Keratinocyte (primary cell): Measurements from ENCODE around the gene PRDX6. TPM values are rescaled to one million over a fixed set of nuclear protein-coding genes. Genes with fewer than 3 reads are reported as not detected.
"Not testable (repeated sequence)": the region's sequence is repeated elsewhere in the genome, so short reads cannot be mapped to it uniquely, and the experiment has no call there.

Experiments used
- DNase-seq: peaks from one replicate; pipeline ENCODE4 v3.0.0-alpha.2; 2011; ENCODE audit warnings: low read depth, missing footprints, low spot score
- FAIRE-seq: peaks from 2 replicates; lab custom pipeline; 2011; peaks lifted over from hg19 to GRCh38; lab: Jason Lieb, UNC
- H2AFZ ChIP-seq: 2 replicates; pipeline ENCODE4 v1.6.0; 2012; ENCODE audit warnings: low read length, control low read depth, inconsistent platforms; ENCODE audit not compliant: control insufficient read depth
- H3K27ac ChIP-seq: 2 replicates; pipeline ENCODE4 v1.5.1; 2011; ENCODE audit warnings: low read length; ENCODE audit not compliant: control insufficient read depth, insufficient read depth
- H3K27me3 ChIP-seq: 3 replicates; pipeline ENCODE4 v1.6.0; 2011; ENCODE audit warnings: low read length; ENCODE audit not compliant: control insufficient read depth, insufficient read depth; ENCODE audit errors: extremely low read depth
- H3K36me3 ChIP-seq, 2 experiments: 2 replicates in 1 of 2; 3 replicates in 1 of 2; pipeline ENCODE4 v1.5.1; 2011; ENCODE audit warnings: low read length in 2 of 2, mild to moderate bottlenecking in 1 of 2; ENCODE audit not compliant: control insufficient read depth in 2 of 2, insufficient read depth in 2 of 2; ENCODE audit errors: extremely low read depth in 1 of 2
- H3K4me1 ChIP-seq: 3 replicates; pipeline ENCODE4 v1.5.1; 2011; ENCODE audit warnings: low read length; ENCODE audit not compliant: control insufficient read depth, insufficient read depth; ENCODE audit errors: extremely low read depth
- H3K4me2 ChIP-seq: 3 replicates; pipeline ENCODE4 v1.6.0; 2011; ENCODE audit warnings: low read depth, low read length; ENCODE audit not compliant: control insufficient read depth, insufficient read depth; ENCODE audit errors: extremely low read depth
- H3K4me3 ChIP-seq, 3 experiments: fragments of 200-600 bp in 1 of 3; sonication (generic) in 1 of 3; 2 replicates in 2 of 3; 3 replicates in 1 of 3; pipeline ENCODE4 v1.5.1; 2011 to 2016; ENCODE audit warnings: low read length in 3 of 3, mild to moderate bottlenecking in 3 of 3, control low read depth in 2 of 3, inconsistent platforms in 1 of 3, low read depth in 1 of 3, mixed read lengths in 1 of 3, mixed run types in 1 of 3, moderate library complexity in 1 of 3; ENCODE audit not compliant: control insufficient read depth in 2 of 3, insufficient read depth in 2 of 3; ENCODE audit errors: extremely low read depth in 1 of 3
- H3K79me2 ChIP-seq: 2 replicates; pipeline ENCODE4 v1.6.0; 2012; ENCODE audit warnings: low read length; ENCODE audit not compliant: control insufficient read depth, insufficient read depth
- H3K9ac ChIP-seq: 3 replicates; pipeline ENCODE4 v1.6.0; 2011; ENCODE audit warnings: low read length; ENCODE audit not compliant: control insufficient read depth, insufficient read depth; ENCODE audit errors: extremely low read depth
- H3K9me1 ChIP-seq: 3 replicates; pipeline ENCODE4 v1.6.0; 2011; ENCODE audit warnings: low read length; ENCODE audit not compliant: control insufficient read depth, insufficient read depth; ENCODE audit errors: extremely low read depth
- H3K9me3 ChIP-seq: 2 replicates; pipeline ENCODE4 v1.5.1; 2012; ENCODE audit warnings: low read depth, low read length; ENCODE audit not compliant: control insufficient read depth
- H4K20me1 ChIP-seq: 3 replicates; pipeline ENCODE4 v1.6.0; 2011; ENCODE audit warnings: low read length; ENCODE audit not compliant: control insufficient read depth, insufficient read depth; ENCODE audit errors: extremely low read depth
- EZH2 ChIP-seq: IDR thresholded peaks from one replicate; pipeline ENCODE4 v1.6.1; 2012; ENCODE audit warnings: inconsistent platforms, mild to moderate bottlenecking, low read length, moderate library complexity
- dilution Hi-C: fragments of 300-500 bp; cut with MboI; formaldehyde crosslinking; loops from one replicate; pipeline ENCODE4 v1.7.0; 2020; ENCODE audit warnings: low sequenced_read_pairs; ENCODE audit not compliant: extremely low pct_ligation_motif_present
- polyA plus RNA-seq, 5 experiments: library from polyadenylated mRNA; depleted of rRNA in 3 of 5; stranded (reverse) in 3 of 5; stranded (forward) in 1 of 5; unstranded in 1 of 5; fragments of >200 nt; gene quantifications; 1 replicate in 1 of 5; 2 replicates in 3 of 5; 3 replicates in 1 of 5; pipeline versions ENCODE4 v1.2.1 to v1.2.3, GENCODE V29; 2011 to 2012; ENCODE audit warnings: missing spikeins in 2 of 5, low read depth in 1 of 5, low replicate concordance in 1 of 5
- TF ChIP-seq, protein P1 (sequence below), 3 experiments: IDR thresholded peaks in 1 of 3; conservative IDR thresholded peaks in 1 of 3; optimal IDR thresholded peaks in 1 of 3; 2 replicates in 2 of 3; 3 replicates in 1 of 3; pipeline versions ENCODE3 to v1.5.1; 2011; ENCODE audit warnings: low read length in 3 of 3, mild to moderate bottlenecking in 3 of 3, moderate library complexity in 2 of 3, control low read depth in 1 of 3, inconsistent platforms in 1 of 3; ENCODE audit not compliant: insufficient read depth in 2 of 3; ENCODE audit errors: extremely low read depth in 1 of 3

The PRDX6 gene
- polyA plus RNA-seq, 1 donor (not counting 4 experiments of a cell fraction or from before 2014, with no cell fraction given), result 248 TPM

- DNase-seq (no peak), FAIRE-seq (no peak)
- H3K4me2 ChIP-seq, result no peak overlapping the region
- dilution Hi-C loops, result no loop called here
- no peaks in the 10 kb centered on the region for H3K9me1 ChIP-seq
- TF ChIP-seq, protein P1, sequence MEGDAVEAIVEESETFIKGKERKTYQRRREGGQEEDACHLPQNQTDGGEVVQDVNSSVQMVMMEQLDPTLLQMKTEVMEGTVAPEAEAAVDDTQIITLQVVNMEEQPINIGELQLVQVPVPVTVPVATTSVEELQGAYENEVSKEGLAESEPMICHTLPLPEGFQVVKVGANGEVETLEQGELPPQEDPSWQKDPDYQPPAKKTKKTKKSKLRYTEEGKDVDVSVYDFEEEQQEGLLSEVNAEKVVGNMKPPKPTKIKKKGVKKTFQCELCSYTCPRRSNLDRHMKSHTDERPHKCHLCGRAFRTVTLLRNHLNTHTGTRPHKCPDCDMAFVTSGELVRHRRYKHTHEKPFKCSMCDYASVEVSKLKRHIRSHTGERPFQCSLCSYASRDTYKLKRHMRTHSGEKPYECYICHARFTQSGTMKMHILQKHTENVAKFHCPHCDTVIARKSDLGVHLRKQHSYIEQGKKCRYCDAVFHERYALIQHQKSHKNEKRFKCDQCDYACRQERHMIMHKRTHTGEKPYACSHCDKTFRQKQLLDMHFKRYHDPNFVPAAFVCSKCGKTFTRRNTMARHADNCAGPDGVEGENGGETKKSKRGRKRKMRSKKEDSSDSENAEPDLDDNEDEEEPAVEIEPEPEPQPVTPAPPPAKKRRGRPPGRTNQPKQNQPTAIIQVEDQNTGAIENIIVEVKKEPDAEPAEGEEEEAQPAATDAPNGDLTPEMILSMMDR (optimal IDR thresholded peaks at IDR 0.05 in 1 of 3, IDR thresholded peaks at IDR 0.05 in 1 of 3, conservative IDR thresholded peaks at IDR 0.05 in 1 of 3; ENCODE audit: extremely low read depth in 1 of 3, insufficient read depth in 2 of 3, low read length in 3 of 3), result no peak
- no peak for TF ChIP-seq EZH2
- no peak overlapping the region for H3K27ac ChIP-seq
- no peaks in the 10 kb centered on the region for H4K20me1 ChIP-seq
- peaks cover 13% of the 10 kb centered on the region in 2 experiments for H3K36me3 ChIP-seq
- H2AFZ ChIP-seq, result no peak overlapping the region
- H3K9me3 ChIP-seq, result no peaks in the 10 kb centered on the region
- no peaks in the 10 kb centered on the region for H3K27me3 ChIP-seq
- no peak overlapping the region for H3K4me3 ChIP-seq
- no peaks in the 10 kb centered on the region for H3K79me2 ChIP-seq
- no peaks in the 10 kb centered on the region for H3K4me1 ChIP-seq
- no peak overlapping the region for H3K9ac ChIP-seq
Measured at GRCh38 chr1:173491508-173491907, 14.4 kb downstream of the PRDX6 start.

- H3K4me2 ChIP-seq, dilution Hi-C loops, H3K79me2 ChIP-seq, DNase-seq, H3K9me3 ChIP-seq, H3K27me3 ChIP-seq, H3K4me3 ChIP-seq, H3K27ac ChIP-seq, H2AFZ ChIP-seq, H3K4me1 ChIP-seq, H3K9me1 ChIP-seq, H3K36me3 ChIP-seq, H3K9ac ChIP-seq, FAIRE-seq, H4K20me1 ChIP-seq: not testable (repeated sequence)
Measured at GRCh38 chr1:173493125-173493524, 16.0 kb downstream of the PRDX6 start.

DNA sequence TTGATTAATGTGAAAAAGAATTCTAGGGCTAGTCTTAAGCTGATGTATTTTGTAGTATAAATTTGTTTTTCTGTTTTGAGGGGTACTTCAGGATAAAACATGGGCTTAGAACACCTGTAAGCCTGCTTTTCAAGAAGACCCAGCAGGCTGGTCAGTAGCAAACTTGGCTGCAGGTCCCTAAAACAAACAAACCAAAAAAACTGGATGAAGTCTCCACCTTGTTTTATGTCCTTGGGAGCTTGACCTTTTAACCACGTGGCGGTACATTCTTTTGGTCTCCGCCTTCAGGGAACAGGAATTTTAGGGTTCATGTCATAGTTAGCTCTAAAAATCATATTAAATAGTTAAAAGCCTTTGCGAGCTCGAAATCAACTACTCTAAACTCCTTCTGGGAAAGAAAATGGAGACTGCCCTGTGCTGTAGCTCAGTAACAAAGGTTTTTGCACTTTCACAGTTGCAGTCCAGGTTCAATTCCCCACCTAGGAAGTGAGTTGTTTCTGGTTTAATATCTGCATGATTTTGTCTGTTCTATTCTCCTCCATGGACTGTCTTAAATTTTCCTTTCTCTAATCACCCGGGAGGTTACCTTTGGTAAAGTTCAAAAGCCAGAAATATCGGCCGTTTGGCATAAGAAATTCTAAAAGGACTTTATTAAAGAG lies 18.6 kb downstream of the PRDX6 start:
- H3K79me2 ChIP-seq, result no peaks in the 10 kb centered on the region
- no peak overlapping the region for H3K9ac ChIP-seq
- no peaks in the 10 kb centered on the region for H3K27me3 ChIP-seq
- dilution Hi-C loops, result no loop called here
- FAIRE-seq (no peak), DNase-seq (no peak)
- H2AFZ ChIP-seq, result no peak overlapping the region
- no peaks in the 10 kb centered on the region for H3K9me1 ChIP-seq
- no peak overlapping the region for H3K27ac ChIP-seq
- no peaks in the 10 kb centered on the region for H3K4me1 ChIP-seq
- H3K4me3 ChIP-seq, result no peak overlapping the region
- peaks cover 3% of the 10 kb centered on the region for H3K9me3 ChIP-seq
- no peak overlapping the region for H3K4me2 ChIP-seq
- TF ChIP-seq EZH2, result no peak
- TF ChIP-seq, protein P1 (optimal IDR thresholded peaks at IDR 0.05 in 1 of 3, IDR thresholded peaks at IDR 0.05 in 1 of 3, conservative IDR thresholded peaks at IDR 0.05 in 1 of 3; ENCODE audit: extremely low read depth in 1 of 3, insufficient read depth in 2 of 3, low read length in 3 of 3), result no peak
- no peaks in the 10 kb centered on the region for H4K20me1 ChIP-seq
- no peaks in the 10 kb centered on the region for H3K36me3 ChIP-seq
